Right forelimb (tissue), 1 donor: ENCODE data around the gene MAGEA9.
"Not testable (repeated sequence)": the region's sequence is repeated elsewhere in the genome, so short reads cannot be mapped to it uniquely, and the experiment has no call there.

Source experiments
- DNase-seq: peaks from one replicate; pipeline ENCODE4 v3.0.0-alpha.2; 2018

Gene MAGEA9

DNA sequence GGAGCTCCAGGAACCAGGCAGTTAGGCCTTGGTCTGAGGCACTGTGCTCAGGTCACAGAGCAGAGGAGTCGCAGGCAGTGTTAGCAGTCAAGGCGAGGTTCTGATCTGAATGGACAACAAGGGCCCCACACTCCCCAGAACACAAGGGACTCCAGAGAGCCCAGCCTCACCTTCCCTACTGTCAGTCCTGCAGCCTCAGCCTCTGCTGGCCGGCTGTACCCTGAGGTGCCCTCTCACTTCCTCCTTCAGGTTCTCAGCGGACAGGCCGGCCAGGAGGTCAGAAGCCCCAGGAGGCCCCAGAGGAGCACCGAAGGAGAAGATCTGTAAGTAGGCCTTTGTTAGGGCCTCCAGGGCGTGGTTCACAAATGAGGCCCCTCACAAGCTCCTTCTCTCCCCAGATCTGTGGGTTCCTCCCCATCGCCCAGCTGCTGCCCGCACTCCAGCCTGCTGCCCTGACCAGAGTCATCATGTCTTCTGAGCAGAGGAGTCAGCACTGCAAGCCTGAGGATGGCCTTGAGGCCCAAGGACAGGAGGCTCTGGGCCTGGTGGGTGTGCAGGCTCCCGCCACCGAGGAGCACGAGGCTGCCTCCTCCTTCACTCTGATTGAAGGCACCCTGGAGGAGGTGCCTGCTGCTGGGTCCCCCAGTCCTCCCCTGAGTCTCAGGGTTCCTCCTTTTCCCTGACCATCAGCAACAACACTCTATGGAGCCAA, 26.2 kb downstream of the MAGEA9 start:
- DNase-seq, result no peak

- DNase-seq, result no peak
Measured at GRCh38 chrX:149818652-149819051, 36.9 kb downstream of the MAGEA9 start.

DNA sequence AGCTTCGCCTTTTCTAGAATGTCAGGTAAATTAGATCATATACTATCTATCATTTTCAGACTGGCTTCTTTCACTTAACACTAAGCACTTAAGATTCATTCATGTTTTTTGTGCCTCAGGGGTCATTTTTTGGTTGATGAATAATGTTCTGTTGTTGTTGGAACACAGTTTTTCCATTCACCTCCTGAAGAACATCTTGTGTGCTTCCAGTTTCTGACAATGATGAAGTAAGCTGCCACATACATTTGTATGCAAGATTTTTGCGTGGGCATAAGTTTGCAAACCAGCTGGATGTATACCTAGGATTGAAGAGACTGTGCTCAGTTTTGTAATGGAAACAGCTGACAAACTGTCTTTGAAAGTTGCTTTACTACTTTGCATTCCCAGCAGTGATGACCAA, 37.6 kb downstream of the MAGEA9 start:
- no peak for DNase-seq

- no peak for DNase-seq
Measured at GRCh38 chrX:149825424-149825823, 43.7 kb downstream of the MAGEA9 start.

DNA sequence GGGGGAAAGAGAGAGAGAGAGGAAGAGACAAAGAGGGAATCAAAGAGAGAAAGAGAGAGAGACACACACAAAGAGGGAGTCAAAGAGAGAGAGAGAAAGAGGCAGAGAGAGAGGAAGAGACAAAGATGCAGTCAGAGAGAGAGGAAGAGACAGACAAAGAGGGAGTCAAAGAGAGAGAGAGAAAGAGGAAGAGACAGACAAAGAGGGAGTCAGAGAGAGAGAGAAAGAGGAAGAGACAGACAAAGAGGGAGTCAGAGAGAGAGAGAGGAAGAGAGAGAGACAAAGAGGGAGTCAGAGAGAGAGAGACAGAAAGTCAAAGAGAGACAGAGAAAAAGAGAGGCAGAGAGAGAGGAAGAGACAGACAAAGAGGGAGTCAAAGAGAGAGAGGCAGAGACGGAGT, 45.5 kb downstream of the MAGEA9 start:
- DNase-seq, result no peak

DNA sequence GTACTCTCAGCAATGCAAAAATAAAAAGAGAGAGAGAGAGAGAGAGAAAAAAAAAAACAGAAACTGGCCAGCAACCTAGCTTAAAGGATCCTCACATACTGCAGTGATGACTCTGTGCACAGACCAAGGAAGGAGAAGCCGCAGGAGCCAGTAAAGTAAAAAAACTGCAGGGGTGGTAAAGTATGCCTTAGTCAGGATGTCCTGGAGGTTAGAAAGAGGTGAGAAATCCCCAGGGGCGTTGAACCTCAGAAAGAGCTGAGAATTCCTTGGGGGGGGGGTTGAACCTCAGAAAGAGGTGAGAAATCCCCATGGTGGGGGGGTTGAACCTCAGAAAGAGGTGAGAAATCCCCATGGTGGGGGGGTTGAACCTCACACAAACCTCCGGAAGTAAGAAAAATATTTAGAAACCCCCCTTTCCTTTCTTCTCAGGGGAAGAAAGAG, 48.0 kb downstream of the MAGEA9 start:
- DNase-seq, result no peak

DNA sequence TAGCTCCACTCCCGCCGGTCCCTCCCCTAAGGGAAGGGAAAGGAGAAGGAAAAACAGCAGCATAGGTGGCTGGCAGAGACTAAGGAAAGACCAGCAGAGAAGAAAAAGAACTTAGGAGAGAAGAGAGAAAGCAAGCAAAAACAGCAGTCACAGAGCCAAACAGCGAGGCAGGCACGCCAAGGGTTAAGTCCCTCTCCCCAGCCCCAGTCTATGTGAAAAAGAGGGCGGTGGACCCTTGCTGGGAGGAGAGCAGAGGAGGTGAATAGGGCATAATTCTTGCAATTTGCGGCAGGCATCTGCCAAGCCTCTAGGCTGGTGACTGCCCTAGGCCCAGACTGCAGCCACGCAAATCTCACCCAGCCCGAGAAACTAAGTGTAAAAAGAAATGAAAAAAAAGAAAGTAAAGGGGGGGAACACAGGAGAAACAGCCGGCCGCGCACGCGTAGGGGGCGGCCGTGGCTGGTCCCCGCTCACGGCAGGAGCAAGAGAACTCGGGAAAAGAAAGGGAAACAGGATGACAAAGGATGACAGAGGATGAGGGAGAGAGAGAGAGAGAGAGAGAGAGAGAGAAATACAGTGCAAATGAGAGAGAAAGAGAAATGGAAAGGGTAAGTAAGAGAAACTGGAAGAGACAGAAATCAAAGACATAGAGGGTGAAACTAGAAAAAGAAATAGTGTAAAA, 48.6 kb downstream of the MAGEA9 start:
- DNase-seq, result peak; percentile 49

DNA sequence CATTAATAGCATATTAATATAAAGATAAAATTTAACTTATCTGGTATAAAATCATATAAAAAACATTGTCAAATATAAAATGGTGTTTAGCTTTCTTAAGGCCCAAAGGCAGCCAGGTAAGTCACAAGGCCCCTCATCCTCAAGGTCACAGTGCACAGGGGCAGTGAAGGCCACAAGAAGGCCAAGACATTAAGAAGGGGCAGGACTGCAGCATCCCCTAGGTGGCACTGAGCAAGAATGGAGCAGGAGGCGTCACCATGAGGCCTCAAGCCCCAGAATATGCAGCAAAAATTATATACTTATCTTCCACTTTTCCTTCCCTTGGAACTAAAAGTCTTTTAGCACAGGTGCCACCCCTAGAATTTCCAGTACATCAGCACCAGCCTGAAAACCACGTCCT, 49.7 kb downstream of the MAGEA9 start:
- DNase-seq, result no peak

DNA sequence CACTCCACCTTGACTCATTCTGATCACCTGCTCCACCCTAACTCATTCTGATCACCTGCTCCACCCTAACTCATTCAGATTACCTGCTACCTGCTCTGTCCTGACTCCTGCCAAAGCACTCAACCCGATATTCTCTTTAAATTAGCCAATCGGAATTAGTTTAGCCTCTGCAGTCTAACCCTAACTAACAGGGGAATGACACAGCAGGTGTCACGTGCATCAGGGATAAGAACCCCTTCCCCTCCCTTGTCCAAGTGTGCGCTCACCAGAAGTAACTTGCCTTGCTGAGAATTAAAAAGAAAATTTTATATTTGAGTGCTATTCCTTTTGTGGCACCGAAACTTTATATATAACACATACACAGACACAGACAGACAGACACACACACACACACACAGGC, 55.0 kb downstream of the MAGEA9 start:
- DNase-seq, result not testable (repeated sequence)

- DNase-seq, result no peak
Measured at GRCh38 chrX:149837167-149837566, 55.4 kb downstream of the MAGEA9 start.
